ENCODE results near the gene TRAM2. TPM values are rescaled to one million over a fixed set of nuclear protein-coding genes. Genes with fewer than 3 reads are reported as not detected.

Gene TRAM2
- total and polyA plus RNA-seq, 2 donors (not counting 3 experiments of a cell fraction or from before 2014, with no cell fraction given): 85.7 to 98.6 TPM

GRCh38 chr6:52573295-52573694 lies 3.6 kb downstream of the TRAM2 start:
- Histone ChIP-seq H2AFZ (ENCODE audit: low read depth, low read length) (no peak overlapping the region), H3K36me3 (ENCODE audit: control insufficient read depth in 2 of 2, extremely low read depth in 1 of 2, insufficient read depth in 2 of 2, low read length in 2 of 2) (no peaks in the 10 kb centered on the region), H3K9me3 (replicated peaks; ENCODE audit: control insufficient read depth, insufficient read depth, low read length) (no peaks in the 10 kb centered on the region), H3K4me3 (replicated peaks in 1 of 3; ENCODE audit: insufficient read depth in 1 of 3, low read depth in 1 of 3, low read length in 3 of 3) (peak overlapping the region in 1 of 3 experiments; percentile 85), H3K4me2 (ENCODE audit: insufficient read depth, low read length) (peak overlapping the region; percentile 80), H3K9me1 (replicated peaks; ENCODE audit: control insufficient read depth, extremely low read depth, insufficient read depth, low read length) (no peaks in the 10 kb centered on the region), H4K20me1 (replicated peaks; ENCODE audit: control insufficient read depth, extremely low read depth, insufficient read depth, low read length) (no peaks in the 10 kb centered on the region), H3K9ac (replicated peaks; ENCODE audit: extremely low read depth, insufficient read depth, low read length) (peak overlapping the region; percentile 64), H3K79me2 (ENCODE audit: control insufficient read depth, insufficient read depth, low read length) (peaks cover 81% of the 10 kb centered on the region), H3K27ac (ENCODE audit: insufficient read depth, low read depth, low read length) (peak overlapping the region; percentile 58), H3K4me1 (ENCODE audit: control insufficient read depth, extremely low read depth, insufficient read depth, low read length) (peaks cover 73% of the 10 kb centered on the region), H3K27me3 (ENCODE audit: control insufficient read depth in 2 of 2, insufficient read depth in 2 of 2, low read length in 2 of 2) (no peaks in the 10 kb centered on the region)
- dilution Hi-C loops (cut with MboI; ENCODE audit: extremely low pct_ligation_motif_present, low sequenced_read_pairs) (no loop called here), intact Hi-C loops (cut with micrococcal nuclease) (loop anchor here (1.0 to 10.0 kb wide), 3 partner anchors 22 to 288 kb away; partner anchors contain the start of gene MCM3)
- CTCF ChIA-PET: interaction anchor here (0.6 to 1.5 kb wide), 9 partner anchors 21 to 166 kb away, joined by 3 to 9 read pairs (median 3); no protein-coding TSS in a partner anchor
- FAIRE-seq (peak; percentile 50), DNase-seq (ENCODE audit: low read depth, low spot score) (peak; percentile 37)
- TF ChIP-seq JUN (IDR thresholded peaks at IDR 0.05; ENCODE audit: borderline replicate concordance, insufficient read depth, insufficient read length, low read depth) (no peak), CTCF (IDR thresholded peaks at IDR 0.05; ENCODE audit: extremely low read depth in 1 of 2, insufficient read depth in 1 of 2, low read depth in 1 of 2, low read length in 2 of 2) (no peak), MAX (IDR thresholded peaks at IDR 0.05; ENCODE audit: insufficient read depth, insufficient read length) (no peak), MYC (IDR thresholded peaks at IDR 0.05; ENCODE audit: low read depth, low read length) (no peak), POLR2A (IDR thresholded peaks at IDR 0.05; ENCODE audit: low read depth, low read length) (no peak), GATA2 (IDR thresholded peaks at IDR 0.05; ENCODE audit: insufficient read depth, insufficient read length, low read depth, low read length) (no peak), EZH2 (IDR thresholded peaks at IDR 0.05; ENCODE audit: borderline replicate concordance, low read depth, low read length, severe bottlenecking) (no peak), POLR2AphosphoS5 (IDR thresholded peaks at IDR 0.05; ENCODE audit: insufficient read depth, low read depth, low read length) (no peak), FOS (IDR thresholded peaks at IDR 0.05; ENCODE audit: borderline replicate concordance, insufficient read depth, low read length) (no peak)
- POLR2A ChIA-PET: no interaction called here
- BruUV-seq (replicated peaks): no TSS peak

Measured in endothelial cell of umbilical vein (primary cell).